Smooth muscle cell (in vitro differentiated cells): Measurements from ENCODE around the gene SHQ1. TPM values are rescaled to one million over a fixed set of nuclear protein-coding genes. Genes with fewer than 3 reads are reported as not detected.

Source experiments
- DNase-seq: peaks from one replicate; lab custom pipeline; 2025; ENCODE audit not compliant: unreplicated experiment; lab: John Stamatoyannopoulos, UW
- H2AFZ ChIP-seq: fragments of 200-600 bp; sonication (generic); 2 replicates; pipeline ENCODE4 v1.6.0; 2016; ENCODE audit warnings: antibody characterized with exemption, low read depth, mild to moderate bottlenecking
- H3F3A ChIP-seq: fragments of 200-600 bp; sonication (generic); 2 replicates; pipeline ENCODE4 v1.6.0; 2017; ENCODE audit warnings: antibody characterized with exemption, low read depth
- H3K27ac ChIP-seq: fragments of 200-600 bp; sonication (generic); 2 replicates; pipeline ENCODE4 v1.5.1; 2016; ENCODE audit warnings: low read depth, mild to moderate bottlenecking
- H3K27me3 ChIP-seq: fragments of 200-600 bp; sonication (generic); 2 replicates; pipeline ENCODE4 v1.6.1; 2016; ENCODE audit warnings: low read depth, mild to moderate bottlenecking
- H3K36me3 ChIP-seq: fragments of 200-600 bp; sonication (generic); 2 replicates; pipeline ENCODE4 v1.5.1; 2016; ENCODE audit warnings: low read depth
- H3K4me1 ChIP-seq: fragments of 200-600 bp; sonication (generic); 2 replicates; pipeline ENCODE4 v1.5.1; 2016; ENCODE audit warnings: low read depth
- H3K4me2 ChIP-seq: fragments of 200-600 bp; sonication (generic); 2 replicates; pipeline ENCODE4 v1.6.0; 2016; ENCODE audit warnings: mild to moderate bottlenecking
- H3K4me3 ChIP-seq: fragments of 200-600 bp; sonication (generic); 2 replicates; pipeline ENCODE4 v1.5.1; 2016; ENCODE audit warnings: mild to moderate bottlenecking
- H3K79me2 ChIP-seq: fragments of 200-600 bp; sonication (generic); 2 replicates; pipeline ENCODE4 v1.6.0; 2016; ENCODE audit warnings: low read depth, mild to moderate bottlenecking
- H3K9ac ChIP-seq: fragments of 200-600 bp; sonication (generic); 2 replicates; pipeline ENCODE4 v1.6.0; 2016; ENCODE audit warnings: low read depth
- H3K9me3 ChIP-seq: fragments of 200-600 bp; sonication (generic); replicated peaks from 2 replicates; pipeline ENCODE4 v1.5.1; 2016; ENCODE audit warnings: low read depth
- H4K20me1 ChIP-seq: fragments of 200-600 bp; sonication (generic); 2 replicates; pipeline ENCODE4 v1.6.0; 2016; ENCODE audit warnings: low read depth
- WGBS: methylation state at CpG from one replicate; pipeline ENCODE4 v1.1.7; 2016; ENCODE audit warnings: low lambda C conversion rate; 5-methylcytosine and 5-hydroxymethylcytosine counted together
- polyA plus RNA-seq: library from polyadenylated mRNA; unstranded; fragments of >200 nt; fragmentation: Nextera tagmentation; extraction: Ambion mirVana; gene quantifications from 2 replicates; pipeline ENCODE4 v1.2.1, GENCODE V29; 2016
- total RNA-seq: library from RNA; depleted of rRNA; stranded (reverse); fragments of >200 nt; gene quantifications from 2 replicates; pipeline ENCODE4 v1.2.3, GENCODE V29; 2014
- TF ChIP-seq, protein P1 (sequence below): fragments of 200-600 bp; sonication (generic); IDR thresholded peaks from 2 replicates; pipeline ENCODE4 v1.5.1; 2017; ENCODE audit warnings: borderline replicate concordance, mild to moderate bottlenecking, antibody characterized with exemption; ENCODE audit not compliant: insufficient read depth, poor library complexity, severe bottlenecking

SHQ1 gene
- total and polyA plus RNA-seq, 2 experiments from 2014 or later, result 13.1 to 14.8 TPM

- TF ChIP-seq, protein P1, sequence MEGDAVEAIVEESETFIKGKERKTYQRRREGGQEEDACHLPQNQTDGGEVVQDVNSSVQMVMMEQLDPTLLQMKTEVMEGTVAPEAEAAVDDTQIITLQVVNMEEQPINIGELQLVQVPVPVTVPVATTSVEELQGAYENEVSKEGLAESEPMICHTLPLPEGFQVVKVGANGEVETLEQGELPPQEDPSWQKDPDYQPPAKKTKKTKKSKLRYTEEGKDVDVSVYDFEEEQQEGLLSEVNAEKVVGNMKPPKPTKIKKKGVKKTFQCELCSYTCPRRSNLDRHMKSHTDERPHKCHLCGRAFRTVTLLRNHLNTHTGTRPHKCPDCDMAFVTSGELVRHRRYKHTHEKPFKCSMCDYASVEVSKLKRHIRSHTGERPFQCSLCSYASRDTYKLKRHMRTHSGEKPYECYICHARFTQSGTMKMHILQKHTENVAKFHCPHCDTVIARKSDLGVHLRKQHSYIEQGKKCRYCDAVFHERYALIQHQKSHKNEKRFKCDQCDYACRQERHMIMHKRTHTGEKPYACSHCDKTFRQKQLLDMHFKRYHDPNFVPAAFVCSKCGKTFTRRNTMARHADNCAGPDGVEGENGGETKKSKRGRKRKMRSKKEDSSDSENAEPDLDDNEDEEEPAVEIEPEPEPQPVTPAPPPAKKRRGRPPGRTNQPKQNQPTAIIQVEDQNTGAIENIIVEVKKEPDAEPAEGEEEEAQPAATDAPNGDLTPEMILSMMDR, result no peak
- Histone ChIP-seq H4K20me1 (no peaks in the 10 kb centered on the region), H2AFZ (no peak overlapping the region), H3K36me3 (no peaks in the 10 kb centered on the region), H3K27ac (no peak overlapping the region), H3K9me3 (no peaks in the 10 kb centered on the region), H3K4me3 (no peak overlapping the region), H3K4me2 (no peak overlapping the region), H3K4me1 (peaks cover 11% of the 10 kb centered on the region), H3F3A (peaks cover 4% of the 10 kb centered on the region), H3K27me3 (no peaks in the 10 kb centered on the region), H3K79me2 (no peaks in the 10 kb centered on the region), H3K9ac (no peak overlapping the region)
- no peak for DNase-seq
- WGBS, result 76% methylated on average over 3 of the region's 3 CpGs
Measured at GRCh38 chr3:72812201-72812600, 36.0 kb downstream of the SHQ1 start.

- WGBS, result 95% methylated on average over 1 of the region's 1 CpG
- no peaks in the 10 kb centered on the region for H4K20me1 ChIP-seq
- H3K79me2 ChIP-seq, result no peaks in the 10 kb centered on the region
- no peak for DNase-seq
- TF ChIP-seq, protein P1, result no peak
- no peak overlapping the region for H3K4me2 ChIP-seq
- no peak overlapping the region for H3K27ac ChIP-seq
- peaks cover 11% of the 10 kb centered on the region for H3K4me1 ChIP-seq
- peaks cover 4% of the 10 kb centered on the region for H3F3A ChIP-seq
- H3K27me3 ChIP-seq, result no peaks in the 10 kb centered on the region
- no peak overlapping the region for H2AFZ ChIP-seq
- H3K9ac ChIP-seq, result no peak overlapping the region
- H3K36me3 ChIP-seq, result no peaks in the 10 kb centered on the region
- H3K9me3 ChIP-seq, result no peaks in the 10 kb centered on the region
- no peak overlapping the region for H3K4me3 ChIP-seq
Measured at GRCh38 chr3:72811571-72811970, 36.7 kb downstream of the SHQ1 start.

DNA sequence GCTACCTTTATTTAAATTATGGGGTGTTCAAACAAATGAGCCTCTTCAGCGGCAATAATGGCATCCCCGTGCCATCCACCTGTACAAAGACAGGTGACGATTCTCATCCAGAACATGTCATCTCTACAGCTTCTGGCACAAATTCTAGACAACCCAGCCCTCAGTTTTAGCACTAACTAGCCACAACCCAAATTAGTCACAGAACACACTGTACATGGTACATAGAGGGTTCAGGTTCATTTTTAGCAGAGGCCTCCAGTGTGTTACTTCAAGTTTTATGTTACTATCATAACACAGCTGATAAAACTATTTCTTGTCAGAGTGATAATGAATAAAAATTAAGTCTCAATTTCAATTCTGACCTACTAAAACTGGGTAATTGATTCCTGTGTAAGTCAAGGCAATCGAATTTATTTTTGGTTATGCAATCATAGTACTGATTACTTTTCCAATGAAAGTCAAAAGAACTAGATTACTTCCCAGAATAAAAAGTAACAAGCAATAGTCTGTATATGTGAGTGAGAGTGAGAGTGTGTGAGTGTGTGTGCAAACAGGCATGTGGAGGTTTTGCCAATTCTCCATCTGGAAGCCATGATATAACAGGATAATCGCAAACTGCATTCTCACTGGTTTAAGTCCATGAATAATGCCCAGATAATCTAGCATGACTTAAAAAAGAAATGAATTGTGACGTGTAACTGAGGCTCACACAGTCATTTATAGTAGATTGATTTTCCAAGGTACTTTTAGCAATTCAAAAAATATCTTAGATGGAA lies 37.4 kb downstream of the SHQ1 start:
- WGBS, result 86% methylated on average over 6 of the region's 6 CpGs
- Histone ChIP-seq H3K27ac (no peak overlapping the region), H4K20me1 (no peaks in the 10 kb centered on the region), H3K36me3 (no peaks in the 10 kb centered on the region), H3K9ac (no peak overlapping the region), H3K4me1 (peaks cover 11% of the 10 kb centered on the region), H3K79me2 (no peaks in the 10 kb centered on the region), H3K4me2 (no peak overlapping the region), H3K27me3 (no peaks in the 10 kb centered on the region), H3K4me3 (no peak overlapping the region), H3K9me3 (no peaks in the 10 kb centered on the region), H2AFZ (no peak overlapping the region), H3F3A (peaks cover 4% of the 10 kb centered on the region)
- TF ChIP-seq, protein P1, result no peak
- DNase-seq, result no peak

DNA sequence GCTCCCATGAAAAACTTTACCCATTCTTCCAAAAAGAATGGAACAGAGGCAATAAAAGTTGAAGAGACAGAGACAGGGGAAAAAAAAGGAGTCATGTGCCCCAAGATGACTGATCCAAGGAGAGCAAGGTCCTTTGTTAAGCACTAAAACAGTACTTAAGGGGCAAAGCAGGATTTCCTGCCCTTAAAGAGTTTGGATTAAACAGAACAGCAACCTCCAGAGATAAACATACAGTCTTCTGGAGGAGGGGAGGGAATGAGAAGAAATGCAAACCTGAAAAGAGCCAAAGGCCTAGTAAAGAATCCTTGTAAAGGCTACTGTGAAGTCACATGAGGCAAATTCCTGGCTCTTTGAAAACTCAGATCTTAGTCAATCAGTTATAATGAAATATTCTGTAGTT lies 38.2 kb downstream of the SHQ1 start:
- Histone ChIP-seq H3K4me2 (no peak overlapping the region), H3K9ac (no peak overlapping the region), H3F3A (peaks cover 4% of the 10 kb centered on the region), H3K27me3 (no peaks in the 10 kb centered on the region), H2AFZ (no peak overlapping the region), H3K27ac (no peak overlapping the region), H3K4me3 (no peak overlapping the region), H3K79me2 (no peaks in the 10 kb centered on the region), H3K4me1 (peaks cover 11% of the 10 kb centered on the region), H3K36me3 (no peaks in the 10 kb centered on the region), H3K9me3 (no peaks in the 10 kb centered on the region), H4K20me1 (no peaks in the 10 kb centered on the region)
- no peak for DNase-seq
- TF ChIP-seq, protein P1, result no peak
